A673 (cell line): ENCODE results near the gene CPLX4. TPM values are rescaled to one million over a fixed set of nuclear protein-coding genes. Genes with fewer than 3 reads are reported as not detected.
A peak's percentile ranks its signal among the peaks of the same experiment; 100 is the strongest.

Experiments
- BruUV-seq: library from RNA; stranded (reverse); fragments of 400-500 nt; replicated peaks from 2 replicates; lab custom pipeline; 2021; lab: Mats Ljungman, UMichigan
- CTCF ChIA-PET: fragments of 300-600 bp; sonication (Branson Sonifier 250); formaldehyde crosslinking; loops from one replicate; lab custom pipeline; 2022; ENCODE audit warnings: antibody characterized with exemption; lab: Charles Lee
- POLR2A ChIA-PET: fragments of 300-600 bp; sonication (Branson Sonifier 250); formaldehyde crosslinking; loops from one replicate; lab custom pipeline; 2022; ENCODE audit warnings: antibody characterized with exemption; ENCODE audit not compliant: low non-redundant PET; lab: Charles Lee
- DNase-seq: peaks from one replicate; pipeline ENCODE4 v3.0.0-alpha.2; 2015; ENCODE audit warnings: low spot score
- H3K27ac ChIP-seq: fragments of 200-600 bp; sonication (generic); 2 replicates; pipeline ENCODE4 v1.5.1; 2016; ENCODE audit warnings: mixed run types, low read depth, mild to moderate bottlenecking, mixed read lengths, antibody characterized with exemption, low read length; ENCODE audit not compliant: poor library complexity, severe bottlenecking
- H3K27me3 ChIP-seq: fragments of 200-600 bp; sonication (generic); replicated peaks from 2 replicates; pipeline ENCODE4 v1.6.1; 2017; ENCODE audit warnings: mixed run types, low read depth, mild to moderate bottlenecking, mixed read lengths, antibody characterized with exemption, low read length; ENCODE audit not compliant: insufficient read depth, poor library complexity
- H3K36me3 ChIP-seq: fragments of 200-600 bp; sonication (generic); 2 replicates; pipeline ENCODE4 v1.6.1; 2016; ENCODE audit warnings: mixed run types, mild to moderate bottlenecking, mixed read lengths, antibody characterized with exemption, low read length; ENCODE audit not compliant: insufficient read depth, poor library complexity, severe bottlenecking
- H3K4me1 ChIP-seq: fragments of 200-600 bp; sonication (generic); 2 replicates; pipeline ENCODE4 v1.6.1; 2017; ENCODE audit warnings: mixed run types, mild to moderate bottlenecking, mixed read lengths, antibody characterized with exemption, low read length; ENCODE audit not compliant: insufficient read depth, poor library complexity, severe bottlenecking
- H3K4me3 ChIP-seq: fragments of 200-600 bp; sonication (generic); 2 replicates; pipeline ENCODE4 v1.5.1; 2016; ENCODE audit warnings: low read depth, mixed run types, mild to moderate bottlenecking, mixed read lengths, low read length; ENCODE audit not compliant: poor library complexity, severe bottlenecking
- H3K9me3 ChIP-seq: fragments of 200-600 bp; sonication (generic); 2 replicates; pipeline ENCODE4 v1.6.1; 2016; ENCODE audit warnings: mixed run types, low read depth, mild to moderate bottlenecking, mixed read lengths, antibody characterized with exemption, low read length; ENCODE audit not compliant: poor library complexity, severe bottlenecking
- CTCF ChIP-seq: fragments of 300-800, 200-600 bp; sonication (generic); conservative IDR thresholded peaks from 2 replicates; pipeline ENCODE4 v1.5.1; 2017; ENCODE audit warnings: low read depth, mild to moderate bottlenecking, antibody characterized with exemption, low read length, moderate library complexity, mixed read lengths
- EZH2 ChIP-seq: fragments of 200-600 bp; sonication (generic); IDR thresholded peaks from 2 replicates; pipeline ENCODE4 v1.6.1; 2017; ENCODE audit warnings: borderline replicate concordance, low read depth, mild to moderate bottlenecking, mixed read lengths, antibody characterized with exemption, low read length; ENCODE audit not compliant: poor library complexity, severe bottlenecking
- intact Hi-C: fragments of 100-400 bp; cut with micrococcal nuclease; formaldehyde crosslinking; loops from one replicate; pipeline ENCODE4 v1.10.0; 2022; ENCODE audit not compliant: unreplicated experiment
- total RNA-seq: library from RNA; stranded (reverse); gene quantifications from 2 replicates; pipeline ENCODE4 v1.2.3, GENCODE V29; 2021

CPLX4 gene
- total RNA-seq, 1 experiment from 2014 or later: not detected

- no TSS peak for BruUV-seq
- H3K9me3 ChIP-seq: no peaks in the 10 kb centered on the region
- H3K27ac ChIP-seq: no peak overlapping the region
- POLR2A ChIA-PET: no interaction called here
- CTCF ChIA-PET: no interaction called here
- H3K4me3 ChIP-seq: no peak overlapping the region
- peaks cover 26% of the 10 kb centered on the region for H3K36me3 ChIP-seq
- DNase-seq: no peak
- no peak for TF ChIP-seq EZH2
- TF ChIP-seq CTCF: no peak
- intact Hi-C loops: no loop called here
- H3K27me3 ChIP-seq: no peaks in the 10 kb centered on the region
- no peaks in the 10 kb centered on the region for H3K4me1 ChIP-seq
These were observed 5.6 kb upstream of the CPLX4 start for GRCh38 chr18:59323931-59324622.

GRCh38 chr18:59311631-59312030 lies 6.8 kb downstream of the CPLX4 start:
- Histone ChIP-seq H3K36me3 (no peaks in the 10 kb centered on the region), H3K4me3 (no peak overlapping the region), H3K27ac (no peak overlapping the region), H3K27me3 (no peaks in the 10 kb centered on the region), H3K4me1 (no peaks in the 10 kb centered on the region), H3K9me3 (no peaks in the 10 kb centered on the region)
- ChIA-PET CTCF (interaction anchor here (0.9 kb wide), 1 partner anchor 81 kb away, joined by 3 read pairs; no protein-coding TSS in a partner anchor), POLR2A (no interaction called here)
- DNase-seq: no peak
- intact Hi-C loops: loop anchor here (10.0 kb wide), 1 partner anchor 503 kb away; no protein-coding TSS in a partner anchor
- BruUV-seq: no TSS peak
- no peak for TF ChIP-seq EZH2
- no peak for TF ChIP-seq CTCF

DNA sequence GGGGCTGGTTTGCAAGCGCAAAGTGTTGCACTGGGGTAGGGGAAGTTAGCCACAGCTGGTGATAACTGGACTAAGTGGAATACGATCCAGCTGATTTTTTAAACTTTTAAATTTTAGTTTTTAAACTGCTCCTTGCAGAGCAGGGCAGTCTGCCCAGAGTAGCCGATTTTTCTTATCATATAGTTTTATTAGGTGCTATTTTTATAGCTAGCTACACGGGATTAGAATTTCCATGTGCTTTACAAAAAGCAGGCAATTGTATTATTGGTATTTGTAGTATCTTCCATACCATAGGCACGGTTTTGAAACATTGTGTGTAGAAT lies 9.6 kb downstream of the CPLX4 start:
- ChIA-PET POLR2A (no interaction called here), CTCF (interaction anchor here (0.6 to 2.7 kb wide), 2 partner anchors 94 to 165 kb away, joined by 3 to 87 read pairs; no protein-coding TSS in a partner anchor)
- intact Hi-C loops: loop anchor here (1.0 to 2.0 kb wide), 2 partner anchors 60 to 94 kb away; no protein-coding TSS in a partner anchor
- H3K27ac ChIP-seq: no peak overlapping the region
- H3K4me3 ChIP-seq: peak overlapping the region; percentile 46
- no peaks in the 10 kb centered on the region for H3K27me3 ChIP-seq
- H3K9me3 ChIP-seq: no peaks in the 10 kb centered on the region
- H3K36me3 ChIP-seq: no peaks in the 10 kb centered on the region
- no peaks in the 10 kb centered on the region for H3K4me1 ChIP-seq
- no peak for DNase-seq
- no TSS peak for BruUV-seq
- no peak for TF ChIP-seq EZH2
- no peak for TF ChIP-seq CTCF
